ENCODE results near the gene GAS6.

Gene GAS6

GRCh38 chr13:113776231-113777125 lies 87.4 kb downstream of the GAS6 start:
- CTCF ChIA-PET, result interaction anchor here (0.7 kb wide), 1 partner anchor 33 kb away, joined by 4 read pairs; no protein-coding TSS in a partner anchor
- Histone ChIP-seq H3K36me3 (ENCODE audit: control insufficient read depth in 2 of 2, insufficient read depth in 1 of 2, low read length in 2 of 2) (no peaks in the 10 kb centered on the region), H3K27ac (ENCODE audit: extremely low read depth, low read depth, low read length) (no peak overlapping the region), H3K4me3 (ENCODE audit: low read depth, low read length) (no peak overlapping the region), H3K4me1 (ENCODE audit: control insufficient read depth, insufficient read depth, low read length) (no peaks in the 10 kb centered on the region), H3K9me3 (ENCODE audit: control insufficient read depth, insufficient read depth, low read depth, low read length) (no peaks in the 10 kb centered on the region)
- POLR2A ChIA-PET, result no interaction called here
- TF ChIP-seq ZNF558 (tag by site-specific recombination; IDR thresholded peaks at IDR 0.05), result no peak
- no peak for TF ChIP-seq REPIN1 (tag by site-specific recombination; IDR thresholded peaks at IDR 0.05; ENCODE audit: low read depth)
- TF ChIP-seq, protein P1, sequence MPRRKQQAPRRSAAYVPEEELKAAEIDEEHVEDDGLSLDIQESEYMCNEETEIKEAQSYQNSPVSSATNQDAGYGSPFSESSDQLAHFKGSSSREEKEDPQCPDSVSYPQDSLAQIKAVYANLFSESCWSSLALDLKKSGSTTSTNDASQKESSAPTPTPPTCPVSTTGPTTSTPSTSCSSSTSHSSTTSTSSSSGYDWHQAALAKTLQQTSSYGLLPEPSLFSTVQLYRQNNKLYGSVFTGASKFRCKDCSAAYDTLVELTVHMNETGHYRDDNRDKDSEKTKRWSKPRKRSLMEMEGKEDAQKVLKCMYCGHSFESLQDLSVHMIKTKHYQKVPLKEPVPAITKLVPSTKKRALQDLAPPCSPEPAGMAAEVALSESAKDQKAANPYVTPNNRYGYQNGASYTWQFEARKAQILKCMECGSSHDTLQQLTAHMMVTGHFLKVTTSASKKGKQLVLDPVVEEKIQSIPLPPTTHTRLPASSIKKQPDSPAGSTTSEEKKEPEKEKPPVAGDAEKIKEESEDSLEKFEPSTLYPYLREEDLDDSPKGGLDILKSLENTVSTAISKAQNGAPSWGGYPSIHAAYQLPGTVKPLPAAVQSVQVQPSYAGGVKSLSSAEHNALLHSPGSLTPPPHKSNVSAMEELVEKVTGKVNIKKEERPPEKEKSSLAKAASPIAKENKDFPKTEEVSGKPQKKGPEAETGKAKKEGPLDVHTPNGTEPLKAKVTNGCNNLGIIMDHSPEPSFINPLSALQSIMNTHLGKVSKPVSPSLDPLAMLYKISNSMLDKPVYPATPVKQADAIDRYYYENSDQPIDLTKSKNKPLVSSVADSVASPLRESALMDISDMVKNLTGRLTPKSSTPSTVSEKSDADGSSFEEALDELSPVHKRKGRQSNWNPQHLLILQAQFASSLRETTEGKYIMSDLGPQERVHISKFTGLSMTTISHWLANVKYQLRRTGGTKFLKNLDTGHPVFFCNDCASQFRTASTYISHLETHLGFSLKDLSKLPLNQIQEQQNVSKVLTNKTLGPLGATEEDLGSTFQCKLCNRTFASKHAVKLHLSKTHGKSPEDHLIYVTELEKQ (tag by site-specific recombination; IDR thresholded peaks at IDR 0.05; ENCODE audit: borderline replicate concordance), result no peak
- no peak for TF ChIP-seq ZNF350 (tag by site-specific recombination; IDR thresholded peaks at IDR 0.05)
- TF ChIP-seq, protein P2, sequence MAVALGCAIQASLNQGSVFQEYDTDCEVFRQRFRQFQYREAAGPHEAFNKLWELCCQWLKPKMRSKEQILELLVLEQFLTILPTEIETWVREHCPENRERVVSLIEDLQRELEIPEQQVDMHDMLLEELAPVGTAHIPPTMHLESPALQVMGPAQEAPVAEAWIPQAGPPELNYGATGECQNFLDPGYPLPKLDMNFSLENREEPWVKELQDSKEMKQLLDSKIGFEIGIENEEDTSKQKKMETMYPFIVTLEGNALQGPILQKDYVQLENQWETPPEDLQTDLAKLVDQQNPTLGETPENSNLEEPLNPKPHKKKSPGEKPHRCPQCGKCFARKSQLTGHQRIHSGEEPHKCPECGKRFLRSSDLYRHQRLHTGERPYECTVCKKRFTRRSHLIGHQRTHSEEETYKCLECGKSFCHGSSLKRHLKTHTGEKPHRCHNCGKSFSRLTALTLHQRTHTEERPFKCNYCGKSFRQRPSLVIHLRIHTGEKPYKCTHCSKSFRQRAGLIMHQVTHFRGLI (tag by site-specific recombination; IDR thresholded peaks at IDR 0.05), result no peak
- TF ChIP-seq ZNF639 (tag by site-specific recombination; IDR thresholded peaks at IDR 0.05), result no peak

DNA sequence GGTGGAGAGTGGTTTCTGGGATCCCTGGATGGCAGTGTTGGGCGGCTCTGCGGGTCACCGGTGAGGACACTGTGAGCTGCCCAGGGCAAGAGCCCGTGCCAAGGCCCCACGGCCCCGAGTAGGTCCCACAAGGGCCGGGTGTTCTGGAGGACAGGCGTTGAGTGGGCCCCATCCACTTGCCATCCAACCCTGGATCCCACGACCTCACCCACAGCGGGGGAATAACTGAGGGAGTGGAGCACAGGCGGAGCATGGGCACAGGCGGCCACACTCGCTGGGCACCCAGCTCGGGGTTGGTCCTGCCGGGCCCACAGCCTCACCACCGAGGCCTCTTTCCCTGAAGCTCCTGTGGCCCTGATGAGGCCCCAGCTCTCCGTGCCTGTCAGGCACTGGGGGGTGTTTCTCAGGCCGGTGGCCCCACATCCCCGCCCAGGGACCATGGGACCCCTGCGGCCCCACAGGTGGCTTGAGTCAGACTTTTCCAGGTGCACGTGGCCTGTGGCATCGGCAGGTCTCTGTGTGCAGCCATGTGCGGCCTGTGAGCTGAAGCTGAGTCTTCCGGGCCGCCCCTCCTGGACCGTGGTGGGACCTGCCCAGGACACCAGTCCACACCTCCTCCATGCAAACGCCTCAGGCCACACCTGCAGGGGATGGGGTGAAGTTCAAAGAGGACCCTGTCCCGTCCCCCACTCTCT lies 88.3 kb downstream of the GAS6 start:
- POLR2A ChIA-PET, result no interaction called here
- CTCF ChIA-PET, result no interaction called here
- H3K36me3 ChIP-seq (ENCODE audit: control insufficient read depth in 2 of 2, insufficient read depth in 1 of 2, low read length in 2 of 2), result no peaks in the 10 kb centered on the region
- TF ChIP-seq TCF7L2 (IDR thresholded peaks at IDR 0.05; ENCODE audit: borderline replicate concordance, low read depth, low read length) (no peak), YY1 (tag by site-specific recombination; IDR thresholded peaks at IDR 0.05) (no peak), PRDM1 (tag by site-specific recombination; IDR thresholded peaks at IDR 0.05) (no peak), YY2 (tag by site-specific recombination; IDR thresholded peaks at IDR 0.05) (no peak), BCL11A (tag by site-specific recombination; IDR thresholded peaks at IDR 0.05; ENCODE audit: low read depth) (no peak), ZNF792 (tag by site-specific recombination; IDR thresholded peaks at IDR 0.05) (no peak), ZNF16 (tag by site-specific recombination; IDR thresholded peaks at IDR 0.05; ENCODE audit: low read depth) (no peak), ZEB2 (tag by site-specific recombination; IDR thresholded peaks at IDR 0.05) (no peak), ZNF398 (tag by site-specific recombination; IDR thresholded peaks at IDR 0.05) (no peak), GLI2 (tag by site-specific recombination; IDR thresholded peaks at IDR 0.05; ENCODE audit: borderline replicate concordance, low read depth) (no peak), ZNF132 (tag by site-specific recombination; IDR thresholded peaks at IDR 0.05; ENCODE audit: borderline replicate concordance) (no peak), ZNF10 (tag by site-specific recombination; IDR thresholded peaks at IDR 0.05) (no peak), ZBTB21 (tag by site-specific recombination; IDR thresholded peaks at IDR 0.05) (no peak), ZNF140 (tag by site-specific recombination; IDR thresholded peaks at IDR 0.05) (no peak), ZNF791 (tag by site-specific recombination; IDR thresholded peaks at IDR 0.05) (no peak), ZNF571 (tag by site-specific recombination; IDR thresholded peaks at IDR 0.05) (no peak)
- TF ChIP-seq, protein P3, sequence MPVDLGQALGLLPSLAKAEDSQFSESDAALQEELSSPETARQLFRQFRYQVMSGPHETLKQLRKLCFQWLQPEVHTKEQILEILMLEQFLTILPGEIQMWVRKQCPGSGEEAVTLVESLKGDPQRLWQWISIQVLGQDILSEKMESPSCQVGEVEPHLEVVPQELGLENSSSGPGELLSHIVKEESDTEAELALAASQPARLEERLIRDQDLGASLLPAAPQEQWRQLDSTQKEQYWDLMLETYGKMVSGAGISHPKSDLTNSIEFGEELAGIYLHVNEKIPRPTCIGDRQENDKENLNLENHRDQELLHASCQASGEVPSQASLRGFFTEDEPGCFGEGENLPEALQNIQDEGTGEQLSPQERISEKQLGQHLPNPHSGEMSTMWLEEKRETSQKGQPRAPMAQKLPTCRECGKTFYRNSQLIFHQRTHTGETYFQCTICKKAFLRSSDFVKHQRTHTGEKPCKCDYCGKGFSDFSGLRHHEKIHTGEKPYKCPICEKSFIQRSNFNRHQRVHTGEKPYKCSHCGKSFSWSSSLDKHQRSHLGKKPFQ (tag by site-specific recombination; IDR thresholded peaks at IDR 0.05), result no peak

More for the DNA sequence above, 88.3 kb downstream of the GAS6 start:
- no peaks in the 10 kb centered on the region for H3K9me3 ChIP-seq (ENCODE audit: control insufficient read depth, insufficient read depth, low read depth, low read length)
- no peaks in the 10 kb centered on the region for H3K4me1 ChIP-seq (ENCODE audit: control insufficient read depth, insufficient read depth, low read length)
- no peak overlapping the region for H3K4me3 ChIP-seq (ENCODE audit: low read depth, low read length)
- H3K27ac ChIP-seq (ENCODE audit: extremely low read depth, low read depth, low read length), result no peak overlapping the region

All from HEK293 (cell line).